Stimulated activated CD4-positive, alpha-beta T cell treated with anti-CD3 and anti-CD28 coated beads, Interleukin-12 subunit alpha, Interleukin-12 subunit beta, amount 100 ng/mL, for 4 hours (primary cell): Measurements from ENCODE around the gene RSU1.
"Not testable (repeated sequence)": the region's sequence is repeated elsewhere in the genome, so short reads cannot be mapped to it uniquely, and the experiment has no call there.

Experiments
- DNase-seq: peaks from one replicate; pipeline ENCODE4 v3.0.0-alpha.2; 2020

The RSU1 gene

DNA sequence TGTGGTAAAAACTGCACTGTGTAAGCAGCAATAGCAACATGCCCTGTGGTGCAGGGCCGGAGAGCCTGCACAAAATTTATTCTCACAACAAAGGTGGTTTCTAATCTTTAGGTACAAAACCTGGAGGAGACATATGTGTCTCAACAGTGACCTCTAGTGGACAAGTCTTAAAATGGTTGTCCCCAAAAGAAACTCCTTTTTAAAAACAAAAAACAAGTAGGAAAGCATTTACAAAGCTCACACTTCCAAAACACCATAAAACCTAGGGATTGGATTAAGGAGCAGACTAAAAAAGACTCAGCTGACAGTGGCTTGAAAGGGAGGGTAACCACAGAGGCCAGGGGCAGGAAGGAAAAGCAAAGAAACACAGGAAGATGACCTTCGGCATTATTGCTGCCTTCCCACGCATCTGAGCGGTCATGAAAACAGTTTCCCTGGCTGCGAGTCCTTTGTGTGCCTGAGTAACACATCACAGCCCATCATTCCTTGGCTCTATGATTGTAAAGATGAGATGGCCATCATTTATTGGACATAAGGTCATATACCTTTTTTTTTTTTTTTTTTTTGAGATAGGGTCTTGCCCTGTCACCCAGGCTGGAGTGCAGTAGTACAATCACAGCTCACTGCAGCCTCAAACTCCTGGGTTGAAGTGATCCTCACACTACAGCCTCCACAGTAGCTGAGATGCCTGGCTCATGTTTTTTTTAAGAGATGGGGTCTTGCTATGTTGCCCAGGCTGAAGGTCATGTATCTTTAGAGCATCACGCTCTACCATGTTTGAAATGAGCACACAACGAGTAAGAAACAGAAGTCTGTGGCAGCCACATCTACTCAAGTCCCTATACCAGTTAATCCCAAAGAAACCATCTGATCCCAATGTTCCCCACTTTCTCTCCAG lies 39.5 kb downstream of the RSU1 start:
- DNase-seq = no peak

DNA sequence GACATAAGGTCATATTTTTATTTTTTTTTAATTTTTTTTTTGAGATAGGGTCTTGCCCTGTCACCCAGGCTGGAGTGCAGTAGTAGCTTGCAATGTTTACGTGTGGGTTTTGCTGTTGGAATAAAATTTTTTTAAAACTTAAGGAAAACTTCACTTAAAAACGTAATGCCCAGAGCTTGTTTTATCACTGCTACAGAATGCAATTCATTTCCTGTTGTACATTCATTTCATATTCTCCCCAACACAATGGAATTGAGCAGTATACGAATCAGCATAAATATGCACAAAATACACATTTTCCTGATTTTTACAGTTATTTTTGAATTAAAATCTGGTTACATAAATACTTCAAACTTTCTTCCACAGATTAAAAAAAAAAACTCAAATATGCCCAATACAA lies 40.3 kb downstream of the RSU1 start:
- DNase-seq = no peak

DNA sequence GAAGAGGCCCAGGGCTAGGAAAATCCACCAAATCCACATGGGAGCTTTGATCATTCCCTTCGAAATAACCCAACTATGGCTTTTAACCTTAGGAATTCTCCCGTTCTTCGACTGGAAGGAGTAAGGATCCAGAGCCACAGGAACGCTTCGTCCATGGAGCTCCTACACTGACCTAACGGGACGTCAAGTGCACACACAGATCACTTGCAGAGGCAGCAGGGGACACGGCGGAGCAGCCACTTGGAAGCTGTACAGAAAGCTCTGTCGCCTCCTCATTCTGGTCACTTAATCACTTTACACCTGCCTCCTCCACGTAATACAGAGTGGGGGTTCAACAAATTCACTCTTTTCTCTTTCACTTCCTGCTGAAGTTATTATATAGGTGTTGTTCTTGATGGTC lies 43.9 kb downstream of the RSU1 start:
- DNase-seq = no peak

DNA sequence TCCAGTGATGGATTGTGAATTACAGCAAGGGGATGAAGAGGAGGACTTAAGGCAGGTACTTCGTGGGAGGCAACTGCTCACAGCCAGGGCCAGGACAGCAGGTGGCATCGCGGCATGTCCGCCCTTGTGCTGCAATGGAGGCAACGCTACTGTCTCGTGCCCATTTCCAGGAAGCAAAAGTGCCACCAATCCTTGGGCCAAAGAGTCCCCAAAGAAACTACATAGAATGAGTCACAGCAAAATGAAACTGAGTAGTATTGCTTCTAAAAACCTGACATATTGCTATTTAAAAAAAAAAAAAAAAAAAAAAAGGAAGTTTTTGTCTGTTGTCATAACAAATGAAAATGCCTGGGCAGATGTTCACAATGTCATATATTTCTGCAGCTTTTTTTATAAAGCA lies 46.6 kb downstream of the RSU1 start:
- DNase-seq = no peak

DNA sequence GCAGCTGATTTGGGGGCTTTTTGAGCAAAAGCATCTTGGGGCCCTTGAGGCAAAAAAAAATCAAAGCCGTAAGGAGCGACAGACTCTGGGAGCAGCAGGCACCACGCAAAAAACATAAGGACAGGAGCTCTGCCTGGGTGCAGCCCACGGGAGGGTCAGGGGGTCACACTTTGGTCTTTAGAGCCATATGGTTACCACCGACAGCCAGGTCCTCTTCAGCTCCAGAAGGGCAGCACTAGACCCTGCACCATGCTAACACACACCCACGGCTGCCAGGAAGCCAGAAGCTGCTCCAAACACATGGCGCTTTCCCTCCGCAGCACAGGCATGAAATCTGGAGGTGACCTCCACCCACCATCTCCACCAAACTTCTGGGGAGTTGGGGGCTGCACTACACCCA lies 47.1 kb downstream of the RSU1 start:
- no peak for DNase-seq

DNA sequence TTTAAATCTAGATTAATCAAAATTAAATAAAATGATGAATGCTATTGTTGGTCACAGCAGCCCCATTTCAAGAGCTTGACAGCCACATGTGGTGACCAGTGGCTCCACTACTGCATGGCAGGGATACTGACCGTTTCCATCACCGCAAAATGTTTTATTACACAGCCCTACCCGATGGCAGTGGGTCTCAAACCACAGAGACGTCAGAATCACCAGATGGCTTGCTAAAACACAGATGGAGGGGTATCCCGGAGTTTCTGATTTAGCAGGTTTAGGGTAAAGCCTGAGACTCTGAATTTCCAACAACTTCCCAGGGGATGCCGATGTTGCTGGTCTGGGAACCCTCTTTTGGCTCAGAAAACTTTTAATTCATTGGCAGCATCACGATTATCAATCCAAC lies 47.9 kb downstream of the RSU1 start:
- DNase-seq = no peak

DNA sequence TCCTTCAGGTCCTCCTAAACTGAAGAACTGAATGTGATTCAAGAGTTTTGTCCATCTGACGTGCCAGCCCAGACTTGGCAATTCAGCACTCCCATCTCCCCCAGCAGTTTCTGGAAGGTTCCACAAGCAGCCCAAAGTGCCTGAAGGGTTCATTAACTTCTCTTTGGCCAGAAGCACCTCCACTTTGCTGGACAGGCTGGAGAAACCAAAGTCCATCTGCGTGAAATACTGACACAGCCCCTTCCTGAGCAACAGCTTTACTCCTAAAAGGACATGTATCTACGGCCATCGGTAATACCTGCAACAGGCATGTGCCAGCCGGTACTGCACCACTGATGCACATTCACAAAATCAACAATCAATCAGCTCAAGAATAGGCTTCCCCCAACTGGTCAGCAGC lies 48.5 kb downstream of the RSU1 start:
- no peak for DNase-seq

DNA sequence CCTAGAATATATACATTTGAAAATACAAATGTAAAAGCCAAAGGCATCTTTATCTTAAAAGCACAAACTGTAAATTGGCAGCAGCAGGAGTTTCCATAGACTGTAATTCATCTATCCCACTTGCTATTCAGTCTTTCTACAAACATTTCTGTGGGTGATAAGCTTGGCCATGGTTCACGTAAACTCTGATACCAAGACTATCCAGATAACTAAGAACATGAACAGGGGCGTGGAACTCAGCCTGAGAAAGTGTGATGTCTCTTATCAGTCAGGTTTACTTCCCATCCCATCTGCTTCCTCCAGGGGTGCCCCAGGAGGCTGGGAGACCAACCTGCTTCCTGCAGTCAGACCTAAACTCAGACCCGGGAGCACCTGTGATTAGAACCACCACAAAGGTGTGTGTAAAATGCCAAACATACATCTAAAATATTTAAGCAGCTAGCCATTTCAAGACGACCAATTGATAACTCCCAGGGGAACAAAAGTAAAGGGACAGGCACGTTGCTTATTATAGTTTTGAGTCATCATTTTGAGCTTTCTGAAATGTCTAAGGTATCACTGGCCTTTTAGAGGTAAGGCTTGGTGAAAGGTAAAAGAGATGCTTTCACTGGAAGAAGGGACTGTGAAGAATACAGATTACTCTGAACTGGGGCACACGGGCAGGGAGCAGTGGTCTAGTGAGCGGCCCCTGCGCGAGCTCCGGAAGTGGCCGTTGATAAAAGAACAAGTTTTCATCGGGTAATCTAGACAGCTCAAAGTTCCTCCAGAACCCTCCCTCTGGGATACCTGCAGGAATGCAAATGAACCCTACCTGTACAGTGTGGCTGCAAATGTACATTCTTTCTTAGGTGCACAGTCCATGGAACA lies 51.5 kb downstream of the RSU1 start:
- no peak for DNase-seq

DNA sequence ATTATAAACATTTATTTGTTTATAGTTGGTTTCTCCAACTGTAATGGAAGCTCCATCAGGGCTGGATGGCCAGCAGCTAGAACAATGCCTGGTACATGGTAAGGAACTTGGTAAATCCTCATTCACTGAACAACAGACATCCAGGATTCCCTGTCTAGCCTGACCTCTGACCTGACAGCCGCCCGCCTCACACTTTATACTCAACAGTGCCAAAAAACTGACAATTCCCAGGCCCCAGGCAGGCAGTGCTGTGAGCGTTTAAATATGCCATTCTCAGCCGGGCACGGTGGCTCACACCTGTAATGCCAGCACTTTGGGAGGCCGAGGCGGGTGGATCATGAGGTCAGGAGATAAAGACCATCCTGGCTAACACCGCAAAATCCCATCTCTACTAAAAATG lies 55.9 kb downstream of the RSU1 start:
- no peak for DNase-seq

DNA sequence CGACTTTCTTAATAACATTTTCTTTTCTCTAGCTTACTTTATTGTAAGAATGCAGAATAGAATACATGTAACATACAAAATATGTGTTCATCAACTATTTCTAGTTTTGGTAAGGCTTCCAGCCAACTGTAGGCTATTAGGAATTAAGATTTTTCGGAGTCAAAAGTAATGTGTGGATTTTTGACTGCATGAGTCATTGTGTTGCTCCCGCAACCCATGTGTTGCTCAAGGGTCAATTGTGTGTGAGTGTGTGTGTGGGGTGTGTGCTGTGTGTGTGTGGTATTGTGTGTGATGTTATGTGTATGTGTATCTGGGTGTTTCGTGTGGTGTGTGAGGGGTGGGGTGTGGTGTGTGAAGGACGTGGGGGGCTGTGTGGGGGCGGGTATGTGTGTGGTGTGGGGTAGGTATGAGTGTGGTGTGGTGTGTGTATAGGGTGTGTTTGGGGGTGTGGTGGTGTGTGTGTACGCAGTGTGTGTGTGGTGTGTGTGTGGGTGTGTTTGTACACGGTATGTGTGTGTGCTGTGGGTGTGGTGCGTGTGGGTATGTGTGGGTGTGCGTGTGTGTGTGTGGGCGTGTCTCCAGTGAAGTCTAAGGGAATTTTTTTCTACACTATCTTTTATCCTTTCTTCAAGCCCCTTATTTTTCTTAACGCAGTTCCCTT lies 60.5 kb downstream of the RSU1 start:
- no peak for DNase-seq

DNA sequence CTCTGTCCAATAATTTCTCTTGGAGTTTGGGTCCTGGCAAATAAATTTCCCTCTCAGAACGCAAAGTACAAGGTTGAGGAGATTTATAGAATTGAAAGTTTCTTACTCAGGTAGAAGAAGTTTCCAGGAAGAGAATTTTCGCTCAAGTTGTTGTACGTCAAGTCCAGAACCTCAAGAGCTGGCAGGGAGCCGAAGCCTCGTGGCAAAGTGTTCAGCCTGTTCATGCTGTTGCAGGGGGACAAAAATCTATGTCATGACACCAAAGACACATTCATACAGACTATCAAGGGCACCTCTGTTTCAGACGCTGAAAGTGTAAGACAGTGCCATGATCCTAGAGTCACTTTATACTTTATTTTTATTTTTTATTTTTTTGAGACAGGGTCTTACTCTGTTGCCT lies 62.5 kb downstream of the RSU1 start:
- no peak for DNase-seq

DNA sequence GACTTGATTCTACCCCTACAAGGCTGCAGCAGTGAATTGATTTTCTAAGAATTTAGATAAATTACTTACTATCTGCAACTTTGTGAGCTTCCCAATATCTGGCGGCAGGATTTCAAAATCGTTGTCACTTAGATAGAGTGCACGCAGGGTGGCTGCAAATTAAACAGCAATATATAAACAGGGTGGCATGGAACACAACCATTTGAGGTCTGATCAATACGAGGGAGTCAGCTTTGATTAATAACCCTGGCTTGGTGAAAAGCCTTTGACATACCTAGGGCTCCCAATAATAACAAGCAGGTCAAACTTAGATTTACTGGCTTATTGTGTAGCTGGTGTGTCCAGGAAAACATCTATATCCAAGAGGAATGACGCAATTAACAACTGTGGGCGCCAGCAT lies 64.4 kb downstream of the RSU1 start:
- not testable (repeated sequence) for DNase-seq

DNA sequence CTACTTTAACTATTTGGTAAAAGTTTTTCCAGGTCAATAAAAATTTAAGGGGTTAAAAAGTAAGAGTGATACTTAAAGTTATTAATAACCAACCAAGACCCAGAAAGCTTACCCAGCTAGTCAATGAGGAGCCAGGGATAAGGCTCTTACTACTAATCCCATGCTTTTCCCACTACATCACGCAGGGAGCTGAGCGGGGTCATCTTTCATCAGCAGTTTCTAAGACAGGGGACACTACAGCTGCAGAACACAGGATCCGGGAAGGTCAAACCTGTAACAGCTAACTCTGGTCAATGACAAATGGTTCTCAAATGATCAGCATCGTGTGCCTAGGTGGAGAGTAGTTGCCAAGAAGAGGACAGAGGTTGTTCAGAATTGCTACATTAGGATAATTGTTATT lies 65.1 kb downstream of the RSU1 start:
- DNase-seq = no peak

DNA sequence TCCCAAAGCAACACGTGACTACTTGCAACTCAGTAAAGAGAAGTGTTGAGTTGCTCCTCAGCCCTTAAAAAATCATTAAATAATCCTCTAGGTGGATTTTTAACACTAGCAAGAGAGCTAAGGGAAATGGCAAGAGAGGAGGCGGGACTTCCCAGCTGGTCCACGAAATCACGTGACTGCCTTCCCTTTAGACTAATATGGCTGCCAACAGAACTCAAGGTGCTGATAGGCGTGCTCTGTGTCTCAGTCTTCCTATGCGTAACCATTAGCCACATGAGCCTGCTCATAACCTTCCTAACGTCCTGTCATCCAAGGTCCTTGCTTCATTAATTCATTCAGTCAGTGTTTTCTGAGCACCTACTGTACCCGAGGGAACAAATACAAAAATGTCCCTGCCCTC lies 66.0 kb downstream of the RSU1 start:
- no peak for DNase-seq

DNA sequence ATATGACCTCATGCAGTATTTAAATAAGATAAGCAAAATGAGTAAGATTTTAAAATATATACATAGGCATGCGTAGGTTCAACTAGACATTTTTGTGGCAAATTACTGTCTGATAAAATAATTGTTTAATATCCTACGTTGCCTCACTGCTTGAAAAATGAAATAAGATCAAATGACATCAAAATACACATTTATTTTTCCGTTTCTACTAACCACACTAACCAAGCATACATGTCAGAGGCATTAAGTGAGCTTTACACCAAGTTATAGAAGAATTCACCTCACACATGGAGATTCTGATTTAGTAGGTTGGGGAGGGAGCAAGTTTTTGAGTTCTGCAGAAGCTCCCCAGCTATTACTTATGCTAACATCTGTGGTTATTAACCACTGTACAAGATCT lies 66.8 kb downstream of the RSU1 start:
- DNase-seq = no peak

DNA sequence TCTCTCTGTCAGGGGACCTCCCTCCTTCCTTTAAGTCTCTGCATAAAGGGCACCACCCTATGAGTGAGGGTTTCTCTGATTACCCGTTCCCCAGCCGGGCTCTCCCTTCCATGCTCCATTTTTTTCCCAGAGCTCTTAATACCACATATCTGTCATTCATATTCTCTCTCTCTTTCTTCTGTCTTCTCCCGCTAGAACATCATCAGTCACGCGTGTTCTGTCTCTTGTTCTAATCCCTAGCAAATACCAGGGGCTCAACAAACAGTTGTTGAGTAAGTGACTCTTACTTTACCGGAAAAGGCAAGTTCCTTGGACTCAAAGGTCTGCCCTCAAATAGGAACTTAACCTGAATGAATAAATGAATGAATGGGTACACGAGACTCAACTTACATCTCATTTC lies 68.5 kb downstream of the RSU1 start:
- DNase-seq = no peak

DNA sequence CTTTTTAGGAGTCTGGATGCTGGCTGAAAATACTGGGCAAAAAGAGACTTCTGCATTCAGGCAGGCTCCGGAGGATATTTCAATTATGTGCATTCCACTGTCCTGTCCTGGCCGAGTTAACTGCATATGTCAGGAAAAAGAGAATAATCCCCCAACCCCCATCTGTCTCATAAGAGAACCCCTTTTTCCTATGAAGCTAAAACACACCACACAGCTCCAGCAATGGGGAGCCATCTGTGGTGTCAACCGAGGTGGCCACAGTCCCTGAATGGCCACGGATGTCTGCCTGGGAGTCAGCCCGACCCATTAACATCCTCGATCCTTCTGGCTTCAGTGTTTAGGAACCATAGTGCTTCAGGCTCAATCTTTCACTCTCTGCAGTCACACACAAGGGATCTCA lies 70.4 kb downstream of the RSU1 start:
- no peak for DNase-seq

DNA sequence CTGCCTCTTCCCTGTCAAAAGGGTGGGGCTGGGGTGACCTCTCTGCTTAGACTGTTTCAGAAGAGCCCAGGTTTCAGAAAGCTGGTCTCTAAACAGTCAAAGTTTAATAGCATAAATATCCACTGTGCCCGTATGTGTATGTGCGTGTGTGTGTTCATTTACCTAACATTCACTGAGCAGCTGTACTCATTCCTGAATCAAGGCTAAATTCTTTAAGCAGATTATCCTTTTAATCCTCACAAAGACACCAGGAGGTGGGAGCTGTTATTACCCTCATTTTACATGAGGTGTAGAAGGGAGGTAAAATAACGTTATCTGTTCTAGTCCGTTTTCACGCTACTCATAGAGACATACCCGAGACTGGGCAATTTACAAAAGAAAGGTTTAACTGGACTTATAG lies 72.2 kb downstream of the RSU1 start:
- no peak for DNase-seq

DNA sequence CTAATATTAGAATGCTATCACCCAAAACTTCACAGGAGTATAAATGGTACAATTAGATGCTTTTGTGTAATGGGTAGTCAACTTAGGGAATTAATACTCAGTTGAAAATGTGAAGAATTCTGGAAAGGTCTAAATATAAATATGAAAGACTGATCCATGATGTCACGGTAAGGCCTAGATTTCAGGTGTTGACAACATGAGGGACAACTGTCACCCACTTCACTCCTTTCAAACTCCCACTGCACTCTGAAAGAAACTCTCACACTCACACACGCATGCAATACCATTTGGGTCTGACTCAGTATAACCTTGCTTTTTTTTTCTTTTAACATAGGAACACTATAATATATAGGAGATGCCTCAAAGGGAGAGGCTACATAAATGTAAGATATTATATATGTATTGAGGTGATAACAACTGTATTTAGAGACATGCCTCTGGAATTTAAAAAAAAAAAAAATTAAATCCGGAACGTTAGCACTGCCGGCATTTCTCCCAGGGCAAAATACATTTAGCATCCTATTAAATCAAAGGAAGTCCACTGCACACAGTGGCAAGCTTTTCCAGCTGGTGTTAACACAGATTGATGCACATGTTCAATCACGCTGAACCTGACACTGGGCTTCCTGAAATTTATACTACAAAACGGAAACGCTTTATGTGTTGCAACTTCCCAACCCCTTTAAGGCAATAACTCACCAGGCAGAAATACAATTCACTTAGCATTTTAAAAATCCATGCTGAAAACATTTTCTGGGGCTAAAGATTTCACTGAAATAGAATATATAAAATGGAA lies 74.9 kb downstream of the RSU1 start:
- DNase-seq = no peak

DNA sequence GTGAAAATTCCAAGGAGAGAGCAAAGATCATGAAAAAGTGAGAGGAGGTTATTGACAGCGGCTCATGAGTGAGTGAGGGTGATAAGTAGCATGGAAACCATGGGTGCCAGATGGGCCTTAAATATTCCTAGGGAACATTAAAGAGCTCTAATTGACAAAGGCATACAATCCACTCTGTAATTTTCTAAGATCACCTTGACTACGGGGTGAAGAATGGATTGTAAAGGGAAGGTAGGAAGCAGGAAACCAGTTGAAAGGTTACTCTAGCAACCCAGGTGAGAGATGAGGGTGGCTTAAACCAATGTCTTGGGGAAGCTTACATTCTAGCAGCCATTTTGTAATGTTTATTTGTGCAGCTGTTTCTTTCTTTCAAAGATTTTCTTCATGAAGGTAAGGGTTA lies 75.7 kb downstream of the RSU1 start:
- no peak for DNase-seq

DNA sequence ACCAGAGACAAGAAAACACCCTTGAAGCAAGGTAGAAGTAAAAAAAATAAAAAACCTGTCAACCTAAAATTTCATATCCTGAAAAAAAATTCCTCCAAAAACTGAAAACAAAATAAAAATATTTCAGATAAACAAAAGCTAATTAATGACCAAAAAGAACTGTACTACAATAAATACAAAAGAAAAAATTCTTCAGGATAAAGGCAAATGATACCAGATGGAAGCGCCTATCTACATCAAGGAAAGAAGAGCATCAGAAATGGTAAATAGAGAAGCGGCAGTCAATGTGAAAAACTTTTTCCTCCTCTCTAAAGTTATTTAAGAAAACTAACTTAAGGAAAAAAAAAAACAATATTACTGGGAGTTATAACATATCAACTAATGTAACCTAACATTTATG lies 79.8 kb downstream of the RSU1 start:
- no peak for DNase-seq

DNA sequence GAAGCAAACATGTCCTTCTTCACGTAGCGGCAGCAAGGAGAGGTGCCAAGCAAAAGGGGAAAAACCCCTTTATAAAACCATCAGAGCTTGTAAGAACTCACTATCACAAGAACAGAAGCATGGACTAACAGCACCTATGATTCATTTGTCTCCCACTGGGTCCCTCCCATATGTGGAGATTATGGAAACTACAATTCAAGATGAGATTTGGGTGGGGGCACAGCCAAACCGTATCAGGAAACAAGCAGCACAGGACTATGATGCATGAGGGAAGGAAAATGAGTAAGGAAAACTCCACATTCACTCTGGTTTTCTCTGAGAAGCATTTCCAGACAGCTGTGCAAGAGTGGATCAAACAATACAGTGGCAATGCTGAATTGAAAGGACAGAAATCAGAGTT lies 81.6 kb downstream of the RSU1 start:
- DNase-seq = no peak

DNA sequence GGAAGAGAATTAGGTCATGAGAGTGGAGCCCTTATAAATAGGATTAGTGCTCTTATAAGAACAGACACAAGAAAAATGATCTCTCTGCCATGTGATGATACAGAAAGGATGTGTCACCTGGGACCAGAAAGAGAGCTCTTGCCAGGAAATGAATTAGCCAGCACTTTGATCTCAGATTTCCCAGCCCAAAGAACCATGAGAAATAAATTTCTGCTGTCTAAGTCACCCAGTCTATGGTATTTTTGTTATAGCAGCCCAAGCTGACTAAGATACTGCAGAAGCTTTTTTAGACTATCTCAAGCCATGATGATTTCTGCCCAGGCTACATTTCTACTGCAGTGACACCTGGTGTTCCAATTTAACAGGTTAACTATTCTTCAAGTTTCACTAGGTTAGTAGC lies 84.8 kb downstream of the RSU1 start:
- no peak for DNase-seq
